ENCODE results near the gene SFT2D2.

SFT2D2 gene

DNA sequence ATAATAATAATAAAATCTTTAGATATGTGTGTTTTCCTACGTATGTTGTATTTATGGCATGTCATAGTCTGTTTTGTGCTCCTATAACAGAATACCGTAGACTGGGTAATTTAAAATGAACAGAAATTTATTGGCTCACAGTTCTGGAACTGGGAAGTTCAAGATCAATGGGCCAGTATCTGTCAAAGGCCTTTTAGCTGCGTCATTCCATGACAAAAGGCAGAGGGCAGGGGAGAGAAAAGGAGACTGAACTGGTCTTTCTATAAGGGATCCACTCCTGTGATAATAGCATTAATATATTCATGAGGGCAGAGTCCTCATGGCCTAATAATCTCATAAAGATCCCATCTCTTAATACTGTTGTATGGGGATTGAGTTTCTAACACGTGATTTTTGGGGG is 7.1 kb upstream of the SFT2D2 start:
- TF ChIP-seq POLR2A (IDR thresholded peaks at IDR 0.05; ENCODE audit: extremely low read depth, insufficient read length) (no peak), MYC (IDR thresholded peaks at IDR 0.05; ENCODE audit: low read depth, low read length) (no peak)
- TF ChIP-seq, protein P1, sequence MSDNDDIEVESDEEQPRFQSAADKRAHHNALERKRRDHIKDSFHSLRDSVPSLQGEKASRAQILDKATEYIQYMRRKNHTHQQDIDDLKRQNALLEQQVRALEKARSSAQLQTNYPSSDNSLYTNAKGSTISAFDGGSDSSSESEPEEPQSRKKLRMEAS (IDR thresholded peaks at IDR 0.05; ENCODE audit: low read depth, low read length), result no peak
- TF ChIP-seq, protein P2, sequence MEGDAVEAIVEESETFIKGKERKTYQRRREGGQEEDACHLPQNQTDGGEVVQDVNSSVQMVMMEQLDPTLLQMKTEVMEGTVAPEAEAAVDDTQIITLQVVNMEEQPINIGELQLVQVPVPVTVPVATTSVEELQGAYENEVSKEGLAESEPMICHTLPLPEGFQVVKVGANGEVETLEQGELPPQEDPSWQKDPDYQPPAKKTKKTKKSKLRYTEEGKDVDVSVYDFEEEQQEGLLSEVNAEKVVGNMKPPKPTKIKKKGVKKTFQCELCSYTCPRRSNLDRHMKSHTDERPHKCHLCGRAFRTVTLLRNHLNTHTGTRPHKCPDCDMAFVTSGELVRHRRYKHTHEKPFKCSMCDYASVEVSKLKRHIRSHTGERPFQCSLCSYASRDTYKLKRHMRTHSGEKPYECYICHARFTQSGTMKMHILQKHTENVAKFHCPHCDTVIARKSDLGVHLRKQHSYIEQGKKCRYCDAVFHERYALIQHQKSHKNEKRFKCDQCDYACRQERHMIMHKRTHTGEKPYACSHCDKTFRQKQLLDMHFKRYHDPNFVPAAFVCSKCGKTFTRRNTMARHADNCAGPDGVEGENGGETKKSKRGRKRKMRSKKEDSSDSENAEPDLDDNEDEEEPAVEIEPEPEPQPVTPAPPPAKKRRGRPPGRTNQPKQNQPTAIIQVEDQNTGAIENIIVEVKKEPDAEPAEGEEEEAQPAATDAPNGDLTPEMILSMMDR (IDR thresholded peaks at IDR 0.05; ENCODE audit: low read depth, low read length), result no peak
- DNase-seq (ENCODE audit: low read depth), result no peak

DNA sequence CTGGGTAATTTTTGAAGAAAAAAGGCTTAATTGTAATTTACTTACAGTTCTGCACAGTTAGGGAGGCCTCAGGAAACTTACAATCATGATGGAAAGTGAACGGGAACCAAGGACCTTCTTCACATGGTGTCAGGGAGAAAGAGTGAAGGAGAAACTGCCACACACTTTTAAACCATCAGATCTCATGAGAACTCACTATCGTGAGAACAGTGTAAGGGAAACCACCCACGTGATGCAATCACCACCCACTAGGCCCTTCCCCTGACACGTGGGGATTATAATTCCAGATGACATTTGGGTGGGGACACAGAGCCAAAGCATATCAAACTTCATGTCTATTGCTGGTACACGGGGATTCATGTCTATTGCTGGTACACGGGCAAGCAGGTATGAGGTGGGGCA is 5.3 kb upstream of the SFT2D2 start:
- no peak overlapping the region for H3K4me3 ChIP-seq (ENCODE audit: low read depth, low read length)
- DNase-seq (ENCODE audit: low read depth), result peak; percentile 38
- no peak for TF ChIP-seq POLR2A (IDR thresholded peaks at IDR 0.05; ENCODE audit: extremely low read depth, insufficient read length)
- TF ChIP-seq MYC (IDR thresholded peaks at IDR 0.05; ENCODE audit: low read depth, low read length), result no peak
- TF ChIP-seq, protein P2 (IDR thresholded peaks at IDR 0.05; ENCODE audit: low read depth, low read length), result no peak
- TF ChIP-seq, protein P1 (IDR thresholded peaks at IDR 0.05; ENCODE audit: low read depth, low read length), result no peak

More for the DNA sequence above, 7.1 kb upstream of the SFT2D2 start:
- H3K4me3 ChIP-seq (ENCODE audit: low read depth, low read length), result no peak overlapping the region

DNA sequence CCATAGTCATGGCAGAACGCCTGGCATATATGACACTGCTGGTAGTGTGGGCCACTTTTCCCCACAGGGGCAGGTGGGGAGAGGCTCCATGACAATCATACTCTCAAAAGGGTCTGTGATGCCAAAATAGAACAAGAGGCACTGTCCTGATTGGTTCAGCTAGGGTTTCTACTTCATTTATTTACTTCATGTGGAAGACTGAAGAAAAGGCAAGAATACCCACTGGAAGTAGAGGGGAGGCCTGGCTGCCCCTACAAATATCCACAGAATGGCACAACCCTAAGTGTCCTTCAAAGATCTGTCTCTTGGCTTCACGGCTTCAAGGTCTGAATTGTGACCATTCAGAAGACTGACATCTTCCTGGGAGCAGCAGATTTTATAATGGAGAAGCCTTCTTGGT is 4.5 kb upstream of the SFT2D2 start:
- no peak for DNase-seq (ENCODE audit: low read depth)
- TF ChIP-seq, protein P1 (IDR thresholded peaks at IDR 0.05; ENCODE audit: low read depth, low read length), result no peak
- TF ChIP-seq, protein P2 (IDR thresholded peaks at IDR 0.05; ENCODE audit: low read depth, low read length), result no peak
- no peak for TF ChIP-seq MYC (IDR thresholded peaks at IDR 0.05; ENCODE audit: low read depth, low read length)
- no peak for TF ChIP-seq POLR2A (IDR thresholded peaks at IDR 0.05; ENCODE audit: extremely low read depth, insufficient read length)
- no peak overlapping the region for H3K4me3 ChIP-seq (ENCODE audit: low read depth, low read length)

DNA sequence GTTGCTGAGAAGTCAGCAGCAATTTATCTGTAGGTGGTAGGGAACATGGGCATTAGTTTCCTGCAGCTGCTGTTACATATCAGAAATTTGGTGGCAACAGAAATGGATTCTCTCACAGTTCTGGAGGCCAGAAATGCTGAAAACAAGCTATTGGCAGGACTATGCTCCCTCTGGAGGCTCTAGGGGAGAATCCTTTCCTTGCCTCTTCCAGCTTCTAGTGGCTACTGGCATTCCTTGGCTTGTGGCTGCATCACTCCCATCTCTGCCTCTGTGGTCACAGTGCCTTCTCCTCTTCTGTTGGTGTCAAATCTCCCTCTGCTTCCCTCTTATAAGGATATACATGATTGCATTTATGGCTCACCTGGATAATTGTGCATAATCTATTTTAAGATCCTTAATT is 2.5 kb upstream of the SFT2D2 start:
- no peak overlapping the region for H3K4me3 ChIP-seq (ENCODE audit: low read depth, low read length)
- TF ChIP-seq POLR2A (IDR thresholded peaks at IDR 0.05; ENCODE audit: extremely low read depth, insufficient read length) (no peak), MYC (IDR thresholded peaks at IDR 0.05; ENCODE audit: low read depth, low read length) (no peak)
- TF ChIP-seq, protein P1 (IDR thresholded peaks at IDR 0.05; ENCODE audit: low read depth, low read length), result no peak
- TF ChIP-seq, protein P2 (IDR thresholded peaks at IDR 0.05; ENCODE audit: low read depth, low read length), result no peak
- no peak for DNase-seq (ENCODE audit: low read depth)

DNA sequence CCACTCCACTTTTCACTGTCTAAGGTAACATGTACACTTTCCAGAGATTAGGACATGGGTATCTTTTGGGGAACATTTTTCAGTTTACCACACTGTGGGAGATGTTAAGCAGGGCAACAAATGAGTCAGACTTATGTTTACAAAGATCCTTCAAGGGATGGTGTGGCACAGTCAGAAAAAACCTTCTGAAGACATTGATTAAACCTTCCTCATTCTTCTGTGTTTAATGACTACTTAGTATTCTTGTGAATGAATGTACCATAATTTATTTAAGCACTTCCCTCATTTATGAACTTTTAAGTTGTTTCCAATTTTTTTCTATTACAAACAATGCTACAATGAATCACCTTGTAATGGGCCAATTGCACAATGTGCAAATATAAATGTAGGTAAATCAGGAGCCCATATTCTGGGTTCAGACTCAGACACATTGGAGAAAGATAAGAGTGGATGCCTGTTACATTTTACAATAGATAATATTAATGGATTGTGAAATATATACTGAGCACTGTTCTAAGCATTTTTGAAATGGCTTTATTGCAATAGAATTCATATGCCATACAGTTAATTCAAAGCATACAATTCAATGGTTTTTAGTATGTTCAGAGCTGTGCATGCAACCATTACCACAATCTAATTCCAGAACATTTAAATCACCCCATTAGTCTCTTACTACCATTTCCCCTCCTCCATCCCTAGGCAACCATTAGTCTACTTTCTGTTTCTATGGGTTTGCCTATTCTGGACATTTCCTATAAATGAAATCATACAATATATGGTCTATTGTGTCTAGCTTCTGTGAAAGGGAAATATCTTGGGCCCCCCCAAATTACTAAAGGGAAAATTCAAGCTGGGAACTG is 1.9 kb upstream of the SFT2D2 start:
- TF ChIP-seq, protein P2 (IDR thresholded peaks at IDR 0.05; ENCODE audit: low read depth, low read length), result no peak
- TF ChIP-seq MYC (IDR thresholded peaks at IDR 0.05; ENCODE audit: low read depth, low read length) (no peak), POLR2A (IDR thresholded peaks at IDR 0.05; ENCODE audit: extremely low read depth, insufficient read length) (no peak)
- TF ChIP-seq, protein P1 (IDR thresholded peaks at IDR 0.05; ENCODE audit: low read depth, low read length), result no peak
- no peak overlapping the region for H3K4me3 ChIP-seq (ENCODE audit: low read depth, low read length)
- no peak for DNase-seq (ENCODE audit: low read depth)

All from NB4 (cell line).